Endothelial cell of umbilical vein (primary cell): ENCODE results near the gene MROH7.

ENCODE experiments used
- EZH2 ChIP-seq: IDR thresholded peaks from 2 replicates; pipeline ENCODE4 v1.6.1; 2012; ENCODE audit warnings: borderline replicate concordance, low read depth, mild to moderate bottlenecking, moderate library complexity, low read length, inconsistent platforms; ENCODE audit not compliant: severe bottlenecking
- FOS ChIP-seq: IDR thresholded peaks from 2 replicates; pipeline ENCODE4 v1.6.1; 2011; ENCODE audit warnings: mild to moderate bottlenecking, low read length, moderate library complexity, borderline replicate concordance; ENCODE audit not compliant: insufficient read depth
- GATA2 ChIP-seq: IDR thresholded peaks from 2 replicates; pipeline ENCODE4 v1.7.0; 2011; ENCODE audit warnings: low read depth, mild to moderate bottlenecking, moderate library complexity, mixed read lengths, low read length; ENCODE audit not compliant: insufficient read length, insufficient read depth
- JUN ChIP-seq: IDR thresholded peaks from 2 replicates; pipeline ENCODE4 v1.6.1; 2011; ENCODE audit warnings: borderline replicate concordance, low read depth; ENCODE audit not compliant: insufficient read length, insufficient read depth
- POLR2A ChIP-seq: IDR thresholded peaks from 2 replicates; pipeline ENCODE4 v1.6.1; 2012; ENCODE audit warnings: low read depth, mild to moderate bottlenecking, control low read depth, low read length
- POLR2AphosphoS5 ChIP-seq: IDR thresholded peaks from 2 replicates; pipeline ENCODE4 v1.6.1; 2012; ENCODE audit warnings: low read depth, mild to moderate bottlenecking, control low read depth, low read length, moderate library complexity; ENCODE audit not compliant: insufficient read depth
- TF ChIP-seq, protein P1 (sequence below), 2 donors: IDR thresholded peaks; 1 replicate in 1 of 2; 2 replicates in 1 of 2; pipeline ENCODE4 v1.5.1; 2011; ENCODE audit warnings: low read length in 2 of 2, mild to moderate bottlenecking in 2 of 2, moderate library complexity in 2 of 2, control low read depth in 1 of 2, inconsistent platforms in 1 of 2, low read depth in 1 of 2; ENCODE audit not compliant: insufficient read depth in 1 of 2; ENCODE audit errors: extremely low read depth in 1 of 2
- TF ChIP-seq, protein P2 (sequence below): IDR thresholded peaks from 2 replicates; pipeline ENCODE4 v1.6.1; 2011; ENCODE audit not compliant: insufficient read depth, insufficient read length

DNA sequence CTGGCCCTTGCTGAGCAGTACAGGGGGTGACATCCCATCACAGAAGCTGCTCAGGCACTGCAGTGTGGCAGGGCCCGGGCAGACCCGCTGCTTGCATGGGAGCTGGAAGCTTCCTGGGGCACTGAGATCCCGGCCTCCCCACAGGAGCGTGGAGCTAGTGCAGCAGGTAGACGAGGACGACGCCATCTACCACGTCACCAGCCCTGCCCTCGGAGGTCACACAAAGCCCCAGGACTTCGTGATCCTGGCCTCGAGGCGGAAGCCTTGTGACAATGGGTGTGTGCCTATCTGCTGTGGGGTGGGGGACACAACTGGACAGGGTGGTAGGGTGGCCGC, 34.6 kb upstream of the MROH7 start:
- TF ChIP-seq, protein P1, sequence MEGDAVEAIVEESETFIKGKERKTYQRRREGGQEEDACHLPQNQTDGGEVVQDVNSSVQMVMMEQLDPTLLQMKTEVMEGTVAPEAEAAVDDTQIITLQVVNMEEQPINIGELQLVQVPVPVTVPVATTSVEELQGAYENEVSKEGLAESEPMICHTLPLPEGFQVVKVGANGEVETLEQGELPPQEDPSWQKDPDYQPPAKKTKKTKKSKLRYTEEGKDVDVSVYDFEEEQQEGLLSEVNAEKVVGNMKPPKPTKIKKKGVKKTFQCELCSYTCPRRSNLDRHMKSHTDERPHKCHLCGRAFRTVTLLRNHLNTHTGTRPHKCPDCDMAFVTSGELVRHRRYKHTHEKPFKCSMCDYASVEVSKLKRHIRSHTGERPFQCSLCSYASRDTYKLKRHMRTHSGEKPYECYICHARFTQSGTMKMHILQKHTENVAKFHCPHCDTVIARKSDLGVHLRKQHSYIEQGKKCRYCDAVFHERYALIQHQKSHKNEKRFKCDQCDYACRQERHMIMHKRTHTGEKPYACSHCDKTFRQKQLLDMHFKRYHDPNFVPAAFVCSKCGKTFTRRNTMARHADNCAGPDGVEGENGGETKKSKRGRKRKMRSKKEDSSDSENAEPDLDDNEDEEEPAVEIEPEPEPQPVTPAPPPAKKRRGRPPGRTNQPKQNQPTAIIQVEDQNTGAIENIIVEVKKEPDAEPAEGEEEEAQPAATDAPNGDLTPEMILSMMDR (IDR thresholded peaks at IDR 0.05; ENCODE audit: extremely low read depth in 1 of 2, insufficient read depth in 1 of 2, low read depth in 1 of 2, low read length in 2 of 2) = no peak
- TF ChIP-seq POLR2AphosphoS5 = no peak
- no peak for TF ChIP-seq POLR2A
- no peak for TF ChIP-seq EZH2
- TF ChIP-seq GATA2 = no peak
- TF ChIP-seq JUN = no peak
- TF ChIP-seq, protein P2, sequence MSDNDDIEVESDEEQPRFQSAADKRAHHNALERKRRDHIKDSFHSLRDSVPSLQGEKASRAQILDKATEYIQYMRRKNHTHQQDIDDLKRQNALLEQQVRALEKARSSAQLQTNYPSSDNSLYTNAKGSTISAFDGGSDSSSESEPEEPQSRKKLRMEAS = no peak
- no peak for TF ChIP-seq FOS
